ENCODE measurements around the gene ZNF76. TPM values are rescaled to one million over a fixed set of nuclear protein-coding genes. Genes with fewer than 3 reads are reported as not detected.

ZNF76 gene
- total RNA-seq = 10 to 100 TPM; 20.3 to 33.8 TPM

GRCh38 chr6:35259194-35259947 is at the start of gene ZNF76:
Gene ZNF76, plus strand, starts transcription at chr6:35259735. Its CDS starts 21,417 bp downstream, at chr6:35281152.
- Histone ChIP-seq H3K27ac (peak within 1 kb of the TSS; percentile 91), H3K36me3 (no peaks in the 10 kb centered on the region), H3K4me3 (peak within 1 kb of the TSS; percentile 87), H3K9ac (ENCODE audit: low read depth in 2 of 2, low read length in 2 of 2) (peak within 1 kb of the TSS; percentile 86 to 92), H3K4me1 (no peaks in the 10 kb centered on the region), H3K27me3 (no peaks in the 10 kb centered on the region), H3K9me3 (no peaks in the 10 kb centered on the region)
- DNase-seq = peak; percentile 98
- intact Hi-C loops (cut with DNase I) = no loop called here
- no peak for TF ChIP-seq CTCF (IDR thresholded peaks at IDR 0.05)

GRCh38 chr6:35213298-35213791 is 46.2 kb upstream of the ZNF76 start:
- H3K9me3 ChIP-seq = no peaks in the 10 kb centered on the region
- intact Hi-C loops (cut with DNase I) = no loop called here

GRCh38 chr6:35213824-35214756 is 45.4 kb upstream of the ZNF76 start, which contains the start of gene SCUBE3:
Gene SCUBE3, plus strand, starts transcription at chr6:35213956. Its CDS starts 463 bp downstream, at chr6:35214419.
- H3K9me3 ChIP-seq = no peaks in the 10 kb centered on the region
- intact Hi-C loops (cut with DNase I) = no loop called here
- no peak for TF ChIP-seq CTCF (IDR thresholded peaks at IDR 0.05)
- no peaks in the 10 kb centered on the region for H3K36me3 ChIP-seq
- H3K4me3 ChIP-seq = peak within 1 kb of the TSS; percentile 54
- H3K27ac ChIP-seq = no peak within 1 kb of the TSS
- DNase-seq = peak; percentile 21
- peaks cover 40% of the 10 kb centered on the region for H3K27me3 ChIP-seq
- peak within 1 kb of the TSS in 1 of 2 donors; percentile 43 for H3K9ac ChIP-seq (ENCODE audit: low read depth in 2 of 2, low read length in 2 of 2)
- H3K4me1 ChIP-seq = no peaks in the 10 kb centered on the region

More at GRCh38 chr6:35213298-35213791, 46.2 kb upstream of the ZNF76 start:
- no peak for DNase-seq
- TF ChIP-seq CTCF (IDR thresholded peaks at IDR 0.05) = no peak
- H3K4me3 ChIP-seq = peak overlapping the region; percentile 54
- peaks cover 40% of the 10 kb centered on the region for H3K27me3 ChIP-seq
- H3K9ac ChIP-seq (ENCODE audit: low read depth in 2 of 2, low read length in 2 of 2) = no peak overlapping the region
- no peaks in the 10 kb centered on the region for H3K36me3 ChIP-seq
- no peaks in the 10 kb centered on the region for H3K4me1 ChIP-seq
- no peak overlapping the region for H3K27ac ChIP-seq

GRCh38 chr6:35214869-35215664 is 44.5 kb upstream of the ZNF76 start:
- peaks cover 40% of the 10 kb centered on the region for H3K27me3 ChIP-seq
- no peak for DNase-seq

More at GRCh38 chr6:35214869-35215664, 44.5 kb upstream of the ZNF76 start:
- H3K4me3 ChIP-seq = no peak overlapping the region
- intact Hi-C loops (cut with DNase I) = no loop called here
- H3K9me3 ChIP-seq = no peaks in the 10 kb centered on the region
- H3K9ac ChIP-seq (ENCODE audit: low read depth in 2 of 2, low read length in 2 of 2) = no peak overlapping the region
- TF ChIP-seq CTCF (IDR thresholded peaks at IDR 0.05) = no peak
- no peaks in the 10 kb centered on the region for H3K36me3 ChIP-seq
- H3K27ac ChIP-seq = no peak overlapping the region
- H3K4me1 ChIP-seq = no peaks in the 10 kb centered on the region
